GM12865 (cell line): ENCODE results near the gene ZNF236.
"Not testable (repeated sequence)": the region's sequence is repeated elsewhere in the genome, so short reads cannot be mapped to it uniquely, and the experiment has no call there.

ENCODE experiments used
- DNase-seq: peaks from one replicate; pipeline ENCODE4 v3.0.0; 2010; ENCODE audit warnings: low read depth
- H3K4me3 ChIP-seq: 2 replicates; pipeline ENCODE4 v1.5.1; 2011; ENCODE audit warnings: mild to moderate bottlenecking, low read depth, low read length, control low read depth
- TF ChIP-seq, protein P1 (sequence below): IDR thresholded peaks from 2 replicates; pipeline ENCODE4 v1.5.1; 2011; ENCODE audit warnings: low read length, control low read depth, low read depth, inconsistent platforms; ENCODE audit not compliant: insufficient read depth; ENCODE audit errors: missing control alignments

ZNF236 gene

DNA sequence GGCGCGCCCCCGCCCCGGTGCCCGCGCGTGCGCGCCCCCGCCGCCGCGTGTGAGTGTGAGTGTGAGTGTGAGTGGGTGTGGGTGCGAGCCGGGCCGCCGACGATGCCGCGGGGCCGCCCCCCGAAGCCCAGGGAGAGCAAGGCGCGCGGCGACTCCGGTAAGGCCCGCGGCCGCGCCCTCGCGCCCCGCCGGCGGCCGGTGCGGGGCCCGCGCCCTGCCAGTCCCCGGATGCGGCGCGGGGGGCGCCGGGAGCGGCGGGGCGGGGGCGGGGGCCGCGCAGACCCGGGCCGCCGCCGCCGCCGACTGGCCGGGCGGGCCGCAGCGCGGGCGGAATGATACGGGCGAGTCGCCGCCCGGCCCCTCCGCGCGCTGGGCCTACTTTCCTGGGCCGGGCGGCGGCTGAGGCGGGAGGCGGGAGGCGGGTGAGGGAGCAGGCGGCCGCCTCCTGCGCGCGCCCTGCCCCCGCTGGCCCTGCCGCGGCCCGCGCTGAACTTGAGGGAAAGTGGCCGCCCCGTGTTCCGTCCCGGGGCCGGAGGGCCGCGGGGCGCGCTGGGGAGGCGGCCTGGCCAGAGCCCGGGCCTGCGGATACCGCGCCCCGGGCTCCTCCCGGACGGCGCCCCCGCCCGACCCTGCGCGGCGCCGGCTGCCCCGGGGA is at the start of gene ZNF236:
Gene ZNF236, plus strand, starts transcription at position 52 of the 655 bp plus-strand sequence. Its CDS starts 51 bp downstream, at position 103.
- peak within 1 kb of the TSS; percentile 91 for H3K4me3 ChIP-seq
- peak; percentile 92 for DNase-seq
- TF ChIP-seq, protein P1, sequence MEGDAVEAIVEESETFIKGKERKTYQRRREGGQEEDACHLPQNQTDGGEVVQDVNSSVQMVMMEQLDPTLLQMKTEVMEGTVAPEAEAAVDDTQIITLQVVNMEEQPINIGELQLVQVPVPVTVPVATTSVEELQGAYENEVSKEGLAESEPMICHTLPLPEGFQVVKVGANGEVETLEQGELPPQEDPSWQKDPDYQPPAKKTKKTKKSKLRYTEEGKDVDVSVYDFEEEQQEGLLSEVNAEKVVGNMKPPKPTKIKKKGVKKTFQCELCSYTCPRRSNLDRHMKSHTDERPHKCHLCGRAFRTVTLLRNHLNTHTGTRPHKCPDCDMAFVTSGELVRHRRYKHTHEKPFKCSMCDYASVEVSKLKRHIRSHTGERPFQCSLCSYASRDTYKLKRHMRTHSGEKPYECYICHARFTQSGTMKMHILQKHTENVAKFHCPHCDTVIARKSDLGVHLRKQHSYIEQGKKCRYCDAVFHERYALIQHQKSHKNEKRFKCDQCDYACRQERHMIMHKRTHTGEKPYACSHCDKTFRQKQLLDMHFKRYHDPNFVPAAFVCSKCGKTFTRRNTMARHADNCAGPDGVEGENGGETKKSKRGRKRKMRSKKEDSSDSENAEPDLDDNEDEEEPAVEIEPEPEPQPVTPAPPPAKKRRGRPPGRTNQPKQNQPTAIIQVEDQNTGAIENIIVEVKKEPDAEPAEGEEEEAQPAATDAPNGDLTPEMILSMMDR = no peak

DNA sequence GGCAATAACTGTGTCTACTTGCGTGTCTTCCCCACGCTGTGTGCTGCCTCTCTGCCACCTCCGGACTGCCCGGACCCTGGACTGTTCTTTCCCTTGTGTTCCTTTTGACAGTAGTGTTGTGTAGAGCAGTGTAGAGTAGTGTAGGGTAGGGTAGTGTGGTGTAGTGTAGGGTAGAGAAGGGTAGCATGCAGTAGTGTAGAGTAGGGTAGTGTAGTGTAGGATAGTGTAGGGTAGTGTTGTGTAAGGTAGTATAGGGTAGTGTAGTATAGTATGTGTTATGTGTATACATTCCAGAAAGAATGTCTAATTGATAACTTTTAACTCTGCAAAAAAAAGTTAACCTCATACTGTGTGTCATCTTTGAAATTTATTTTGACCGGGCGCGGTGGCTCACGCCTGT is 49.7 kb upstream of the ZNF236 start:
- H3K4me3 ChIP-seq = no peak overlapping the region
- TF ChIP-seq, protein P1 = no peak
- no peak for DNase-seq

DNA sequence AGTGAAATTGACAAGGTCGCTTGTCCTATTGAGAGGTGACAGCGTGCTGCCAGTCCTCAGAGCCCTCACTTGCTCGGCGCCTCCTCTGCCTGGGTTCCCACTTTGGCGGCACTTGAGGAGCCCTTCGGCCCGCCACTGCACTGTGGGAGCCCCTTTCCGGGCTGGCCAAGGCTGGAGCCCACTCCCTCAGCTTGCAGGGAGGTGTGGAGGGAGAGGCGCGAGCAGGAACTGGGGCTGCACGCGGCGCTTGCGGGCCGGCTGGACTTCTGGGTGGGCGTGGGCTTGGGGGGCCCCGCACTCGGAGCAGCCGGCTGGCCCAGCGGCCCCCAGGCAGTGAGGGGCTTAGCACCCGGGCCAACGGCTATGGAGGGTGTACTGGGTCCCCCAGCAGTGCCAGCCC is 45.3 kb upstream of the ZNF236 start:
- not testable (repeated sequence) for H3K4me3 ChIP-seq, DNase-seq

DNA sequence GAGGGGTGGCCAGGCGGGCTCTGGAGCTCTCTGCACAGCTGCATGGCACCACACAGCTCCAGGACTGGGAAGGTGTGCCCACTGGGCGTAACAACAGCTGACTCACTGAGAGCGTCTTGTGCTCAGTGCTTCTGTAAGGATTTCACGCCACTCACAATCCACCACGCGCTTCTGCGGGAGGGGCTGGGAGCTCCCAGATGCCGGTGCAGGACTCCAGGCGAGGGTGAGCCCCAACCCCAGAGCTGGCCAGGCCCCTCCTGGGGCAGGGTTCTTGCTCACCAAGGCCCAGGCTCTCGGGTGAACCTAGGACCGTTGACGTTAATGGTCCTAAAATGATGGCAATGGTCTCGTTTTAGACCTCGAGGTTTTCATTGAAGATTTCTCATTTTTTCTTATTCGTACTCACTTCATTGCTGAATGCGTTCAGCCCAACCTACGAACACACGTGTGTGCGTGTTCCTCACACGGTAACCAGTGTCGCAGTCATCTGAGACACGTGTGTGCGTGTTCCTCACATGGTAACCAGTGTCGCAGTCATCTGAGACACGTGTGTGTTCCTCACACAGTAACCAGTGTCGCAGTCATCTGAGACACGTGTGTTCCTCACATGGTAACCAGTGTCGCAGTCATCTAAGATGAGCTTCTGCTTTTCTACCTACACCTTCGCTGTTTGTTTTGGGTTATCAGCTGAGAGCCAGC is 38.4 kb upstream of the ZNF236 start:
- no peak overlapping the region for H3K4me3 ChIP-seq
- no peak for DNase-seq
- TF ChIP-seq, protein P1 = no peak

DNA sequence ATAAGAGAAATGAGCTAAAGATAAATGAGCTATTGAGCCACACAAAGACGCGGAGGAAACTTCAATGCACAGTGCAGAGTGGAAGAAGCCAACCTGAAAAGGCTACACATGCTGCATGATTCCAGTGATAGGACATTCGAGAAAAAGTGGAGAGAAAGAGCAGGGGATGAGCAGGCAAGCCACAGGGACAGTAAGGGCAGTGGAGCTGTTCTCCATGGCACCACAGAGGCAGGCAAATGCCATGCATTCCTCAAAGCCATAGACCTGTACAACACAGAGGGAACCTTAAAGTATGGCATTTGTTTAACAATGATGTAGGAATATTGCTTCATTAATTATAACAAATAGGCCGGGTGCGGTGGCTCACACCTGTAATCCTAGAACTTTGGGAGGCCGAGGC is 36.5 kb upstream of the ZNF236 start:
- DNase-seq = no peak

DNA sequence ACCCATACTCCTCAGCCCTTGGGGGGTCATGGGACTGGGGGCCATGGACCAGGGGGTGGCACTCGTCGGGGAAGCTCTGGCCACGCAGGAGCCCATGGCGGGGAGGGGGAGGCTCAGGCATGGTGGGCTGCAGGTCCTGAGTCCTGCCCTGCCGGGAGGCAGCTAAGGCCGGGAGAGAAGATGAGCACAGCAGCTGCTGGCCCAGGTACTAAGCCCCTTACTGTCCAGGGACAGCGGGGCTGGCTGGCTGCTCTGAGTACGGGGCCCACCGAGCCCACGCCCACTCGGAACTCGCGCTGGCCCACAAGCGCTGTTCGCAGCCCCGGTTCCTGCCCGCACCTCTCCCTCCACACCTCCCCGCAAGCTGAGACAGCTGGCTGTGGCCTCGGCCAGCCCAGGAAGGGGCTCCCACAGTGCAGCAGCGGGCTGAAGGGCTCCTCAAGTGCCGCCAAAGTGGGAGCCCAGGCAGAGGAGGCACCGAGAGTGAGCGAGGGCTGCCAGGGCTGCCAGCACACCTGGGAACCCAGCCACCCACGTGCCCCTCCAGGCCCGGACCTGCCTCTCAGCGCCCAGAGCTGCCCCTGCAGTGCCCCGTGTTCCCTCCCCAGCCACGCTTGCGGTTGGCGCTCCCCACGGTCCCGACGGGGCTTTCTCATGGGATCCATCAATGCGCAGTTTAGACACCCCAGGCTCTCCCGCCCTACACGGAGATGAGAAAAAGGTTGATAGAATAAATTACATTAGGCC is 33.6 kb upstream of the ZNF236 start:
- H3K4me3 ChIP-seq = no peak overlapping the region
- DNase-seq = no peak
- TF ChIP-seq, protein P1 = no peak

More for the DNA sequence above, 36.5 kb upstream of the ZNF236 start:
- TF ChIP-seq, protein P1 = no peak
- no peak overlapping the region for H3K4me3 ChIP-seq

DNA sequence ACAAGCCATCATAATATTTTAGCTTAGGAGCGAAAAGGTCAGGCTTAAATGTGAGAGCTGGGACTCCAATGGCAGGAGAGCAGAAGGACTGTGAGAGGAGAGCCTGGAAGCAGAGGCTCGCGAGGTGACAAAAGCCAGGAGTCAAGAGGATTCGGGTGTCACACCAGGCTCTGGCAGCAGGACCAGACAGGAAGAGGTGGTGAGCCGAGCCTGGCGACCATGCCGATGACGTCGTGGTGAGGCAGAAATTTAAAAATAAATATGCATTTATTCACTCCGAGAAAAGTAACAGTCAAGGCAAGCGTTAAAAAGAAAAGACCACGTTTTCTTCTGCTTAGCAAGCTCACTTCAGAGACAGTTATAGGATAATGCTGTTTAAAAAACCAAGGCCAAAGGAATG is 31.3 kb upstream of the ZNF236 start:
- H3K4me3 ChIP-seq = no peak overlapping the region
- DNase-seq = no peak
- TF ChIP-seq, protein P1 = no peak
